Esophagus squamous epithelium (tissue), 5 donors: ENCODE data around the gene TULP4. TPM values are rescaled to one million over a fixed set of nuclear protein-coding genes. Genes with fewer than 3 reads are reported as not detected.

ENCODE experiments used
- DNase-seq: peaks from one replicate; lab custom pipeline; 2025; lab: John Stamatoyannopoulos, UW
- H3K27ac ChIP-seq, 4 donors: fragments of 200-600 bp; sonication (generic); one replicate each; pipeline ENCODE4 v1.5.1; 2016 to 2019; ENCODE audit warnings: mild to moderate bottlenecking in 1 of 4
- H3K27me3 ChIP-seq, 4 donors: fragments of 200-600 bp; sonication (generic); 1 replicate in 3 of 4; 2 replicates in 1 of 4; pipeline versions ENCODE4 v1.5.1 to v1.6.0; 2017 to 2021; ENCODE audit warnings: antibody characterized with exemption in 1 of 4
- H3K36me3 ChIP-seq, 3 donors: fragments of 200-600 bp; sonication (generic); one replicate each; pipeline ENCODE4 v1.5.1; 2016 to 2019
- H3K4me1 ChIP-seq, 3 donors: fragments of 200-600 bp; sonication (generic); one replicate each; pipeline ENCODE4 v1.5.1; 2017 to 2019
- H3K4me3 ChIP-seq, 4 donors: fragments of 200-600 bp; sonication (generic); 1 replicate in 3 of 4; 2 replicates in 1 of 4; pipeline ENCODE4 v1.5.1; 2016 to 2019; ENCODE audit warnings: mild to moderate bottlenecking in 2 of 4, moderate library complexity in 1 of 4
- H3K9me3 ChIP-seq, 3 donors: fragments of 200-600 bp; sonication (generic); one replicate each; pipeline ENCODE4 v1.5.1; 2016 to 2019
- POLR2A ChIP-seq, 4 donors: fragments of 450-650 bp; IDR thresholded peaks; one replicate each; pipeline ENCODE4 v1.6.1; 2017; ENCODE audit warnings: antibody characterized with exemption in 4 of 4, mild to moderate bottlenecking in 4 of 4, moderate library complexity in 3 of 4
- WGBS, 2 donors: methylation state at CpG; one replicate each; pipeline ENCODE4 v1.1.5; 2018; 5-methylcytosine and 5-hydroxymethylcytosine counted together
- intact Hi-C: fragments of 100-400 bp; cut with DNase I; formaldehyde crosslinking; loops from one replicate; pipeline ENCODE4 v1.15.0; 2022
- total RNA-seq, 4 donors: library from RNA; depleted of rRNA; stranded (reverse); fragments of >200 nt; gene quantifications; one replicate each; pipeline ENCODE4 v1.1.0, GENCODE V29; 2016
- TF ChIP-seq, protein P1 (sequence below), 6 experiments: fragments of 450-650 bp in 4 of 6; fragments of 200-600 bp in 2 of 6; sonication (generic) in 2 of 6; IDR thresholded peaks; one replicate each; pipeline ENCODE4 v1.5.1; 2016 to 2019; ENCODE audit warnings: antibody characterized with exemption in 6 of 6, mild to moderate bottlenecking in 4 of 6, moderate library complexity in 4 of 6
- donor health status: DM: yes; HTN: yes; CAD: no.

Gene TULP4
- total RNA-seq, 4 donors from 2014 or later, result 50.9 to 104 (median 59.2) TPM

DNA sequence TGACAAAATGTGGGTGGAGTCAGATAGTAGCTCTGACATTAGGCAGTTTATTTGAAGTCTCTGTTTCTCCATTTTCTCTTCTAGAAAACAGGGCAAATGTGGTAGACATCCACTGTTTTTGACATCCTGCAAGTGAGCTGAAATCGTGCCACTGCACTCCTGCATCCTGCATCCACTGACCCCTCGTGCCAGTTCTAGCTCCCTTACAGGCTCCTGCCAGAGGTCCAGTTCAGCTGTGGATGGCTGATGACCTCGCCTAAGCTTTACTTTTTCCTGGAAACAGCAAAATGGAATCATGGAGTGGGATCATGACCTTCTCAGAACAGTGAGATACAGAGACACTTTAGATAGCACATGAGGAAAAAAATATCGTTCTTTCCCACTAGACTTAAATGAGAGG lies 58.5 kb downstream of the TULP4 start:
- TF ChIP-seq POLR2A (IDR thresholded peaks at IDR 0.05), result no peak
- TF ChIP-seq, protein P1, sequence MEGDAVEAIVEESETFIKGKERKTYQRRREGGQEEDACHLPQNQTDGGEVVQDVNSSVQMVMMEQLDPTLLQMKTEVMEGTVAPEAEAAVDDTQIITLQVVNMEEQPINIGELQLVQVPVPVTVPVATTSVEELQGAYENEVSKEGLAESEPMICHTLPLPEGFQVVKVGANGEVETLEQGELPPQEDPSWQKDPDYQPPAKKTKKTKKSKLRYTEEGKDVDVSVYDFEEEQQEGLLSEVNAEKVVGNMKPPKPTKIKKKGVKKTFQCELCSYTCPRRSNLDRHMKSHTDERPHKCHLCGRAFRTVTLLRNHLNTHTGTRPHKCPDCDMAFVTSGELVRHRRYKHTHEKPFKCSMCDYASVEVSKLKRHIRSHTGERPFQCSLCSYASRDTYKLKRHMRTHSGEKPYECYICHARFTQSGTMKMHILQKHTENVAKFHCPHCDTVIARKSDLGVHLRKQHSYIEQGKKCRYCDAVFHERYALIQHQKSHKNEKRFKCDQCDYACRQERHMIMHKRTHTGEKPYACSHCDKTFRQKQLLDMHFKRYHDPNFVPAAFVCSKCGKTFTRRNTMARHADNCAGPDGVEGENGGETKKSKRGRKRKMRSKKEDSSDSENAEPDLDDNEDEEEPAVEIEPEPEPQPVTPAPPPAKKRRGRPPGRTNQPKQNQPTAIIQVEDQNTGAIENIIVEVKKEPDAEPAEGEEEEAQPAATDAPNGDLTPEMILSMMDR (IDR thresholded peaks at IDR 0.05), result no peak
- DNase-seq, result no peak
- 84 to 91% methylated on average over 4 of the region's 4 CpGs for WGBS, 2 donors
- H3K4me1 ChIP-seq, result peaks cover 0 to 10% (median 0%) of the 10 kb centered on the region in 3 donors
- no peak overlapping the region for H3K27ac ChIP-seq
- intact Hi-C loops, result no loop called here
- no peaks in the 10 kb centered on the region for H3K36me3 ChIP-seq
- H3K27me3 ChIP-seq, result no peaks in the 10 kb centered on the region
- H3K4me3 ChIP-seq, result no peak overlapping the region
- no peaks in the 10 kb centered on the region for H3K9me3 ChIP-seq

DNA sequence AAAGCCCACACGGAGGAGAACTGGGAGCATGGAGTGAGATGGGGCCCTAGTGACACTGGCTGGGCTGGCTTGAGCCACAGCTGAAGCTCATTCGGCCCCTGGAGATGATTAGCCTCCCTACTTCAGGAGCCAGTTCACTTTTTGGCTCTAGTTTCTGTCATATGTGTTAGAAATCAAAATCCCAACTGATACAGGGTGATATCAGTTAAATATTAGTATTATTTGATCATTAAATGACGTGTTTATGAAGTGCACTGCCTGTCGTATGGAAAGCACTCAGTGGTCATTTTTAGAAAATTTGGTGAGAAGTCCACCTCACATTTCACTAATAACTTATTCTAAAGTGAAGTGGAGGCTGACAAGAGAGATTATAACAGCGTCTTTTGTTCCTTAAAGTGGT lies 59.0 kb downstream of the TULP4 start:
- H3K27me3 ChIP-seq, result no peaks in the 10 kb centered on the region
- WGBS, 2 donors, result 87 to 92% methylated on average over 5 of the region's 5 CpGs
- no peak overlapping the region for H3K4me3 ChIP-seq
- TF ChIP-seq, protein P1 (IDR thresholded peaks at IDR 0.05), result no peak
- TF ChIP-seq POLR2A (IDR thresholded peaks at IDR 0.05), result no peak
- no peak overlapping the region for H3K27ac ChIP-seq
- intact Hi-C loops, result no loop called here
- no peak for DNase-seq
- no peaks in the 10 kb centered on the region for H3K36me3 ChIP-seq
- peaks cover 0 to 10% (median 0%) of the 10 kb centered on the region in 3 donors for H3K4me1 ChIP-seq
- H3K9me3 ChIP-seq, result no peaks in the 10 kb centered on the region

DNA sequence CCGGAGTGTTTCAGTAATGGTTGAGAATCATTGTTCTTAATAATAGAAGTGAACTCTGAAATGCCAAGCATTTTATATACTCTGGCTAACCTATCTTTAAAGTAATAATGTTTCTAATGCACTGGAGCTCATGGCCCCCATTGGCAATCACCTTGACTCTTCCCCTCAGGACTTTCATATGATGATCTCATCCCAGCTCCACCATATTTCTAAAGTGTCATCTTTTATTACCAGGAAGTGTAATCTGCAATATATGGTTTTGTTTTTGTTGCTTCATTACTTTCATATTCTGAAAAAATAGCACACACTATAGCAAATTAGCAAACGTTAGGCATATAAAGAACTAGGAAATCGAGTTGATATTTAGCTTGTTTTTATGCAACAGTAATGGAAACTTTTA lies 60.3 kb downstream of the TULP4 start:
- intact Hi-C loops, result no loop called here
- 70 to 79% methylated on average over 3 of the region's 3 CpGs for WGBS, 2 donors
- Histone ChIP-seq H3K36me3 (no peaks in the 10 kb centered on the region), H3K27ac (no peak overlapping the region), H3K27me3 (no peaks in the 10 kb centered on the region), H3K9me3 (no peaks in the 10 kb centered on the region), H3K4me3 (no peak overlapping the region), H3K4me1 (peaks cover 0 to 13% (median 2%) of the 10 kb centered on the region in 3 donors)
- TF ChIP-seq POLR2A (IDR thresholded peaks at IDR 0.05), result no peak
- TF ChIP-seq, protein P1 (IDR thresholded peaks at IDR 0.05), result no peak
- no peak for DNase-seq

DNA sequence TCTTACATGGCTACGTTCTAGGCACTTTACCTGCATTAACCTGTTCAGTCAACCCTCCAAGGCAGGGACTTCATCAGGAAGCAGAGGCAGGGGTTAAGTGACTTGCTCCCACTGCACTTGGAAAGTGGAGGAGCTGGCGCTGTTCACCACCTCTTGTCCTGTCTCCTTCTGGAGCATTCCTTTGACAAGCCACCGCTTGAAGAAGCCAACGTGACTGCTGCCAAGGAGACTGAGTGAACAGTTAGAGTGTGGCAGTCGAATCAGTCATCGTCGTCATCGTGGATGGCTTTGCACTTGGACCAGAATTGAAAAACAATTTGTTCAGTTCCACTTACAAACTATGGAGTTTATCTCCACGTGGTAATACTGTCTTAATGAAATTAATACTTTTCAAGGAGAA lies 60.9 kb downstream of the TULP4 start:
- Histone ChIP-seq H3K27me3 (no peaks in the 10 kb centered on the region), H3K36me3 (no peaks in the 10 kb centered on the region), H3K4me3 (no peak overlapping the region), H3K27ac (no peak overlapping the region), H3K9me3 (no peaks in the 10 kb centered on the region), H3K4me1 (peaks cover 0 to 19% (median 8%) of the 10 kb centered on the region in 3 donors)
- TF ChIP-seq, protein P1 (IDR thresholded peaks at IDR 0.05), result no peak
- TF ChIP-seq POLR2A (IDR thresholded peaks at IDR 0.05), result no peak
- no peak for DNase-seq
- intact Hi-C loops, result no loop called here
- WGBS, 2 donors, result 38 to 43% methylated on average over 9 of the region's 9 CpGs

DNA sequence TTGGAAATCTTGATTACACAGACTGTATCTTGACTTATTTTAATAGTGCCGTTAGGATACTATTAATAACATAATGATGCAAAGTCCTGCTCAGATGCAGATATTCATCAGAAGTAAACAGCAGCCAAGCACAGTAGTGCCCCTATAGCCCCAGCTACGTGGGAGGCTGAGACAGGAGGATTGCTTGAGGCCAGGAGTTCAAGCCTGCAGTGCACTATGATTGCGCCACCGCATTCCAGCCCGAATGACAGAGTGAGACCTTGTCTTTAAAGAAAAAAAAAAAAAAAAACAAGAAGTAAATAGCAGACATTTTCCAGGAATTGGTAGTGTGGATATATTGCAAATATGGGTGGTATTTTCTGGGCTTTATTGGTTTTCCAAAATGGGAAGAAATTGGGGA lies 61.8 kb downstream of the TULP4 start:
- no peaks in the 10 kb centered on the region for H3K36me3 ChIP-seq

More for the DNA sequence above, 61.8 kb downstream of the TULP4 start:
- intact Hi-C loops, result no loop called here
- Histone ChIP-seq H3K9me3 (no peaks in the 10 kb centered on the region), H3K4me3 (no peak overlapping the region), H3K4me1 (peaks cover 0 to 21% (median 8%) of the 10 kb centered on the region in 3 donors), H3K27ac (no peak overlapping the region), H3K27me3 (no peaks in the 10 kb centered on the region)
- TF ChIP-seq, protein P1 (IDR thresholded peaks at IDR 0.05), result no peak
- TF ChIP-seq POLR2A (IDR thresholded peaks at IDR 0.05), result no peak
- DNase-seq, result no peak
- 78 to 80% methylated on average over 5 of the region's 5 CpGs for WGBS, 2 donors
